NCI-H510A treated with DMSO at 0.1 percent for 48 hours (cell line): Measurements from ENCODE around the gene FARP2.
A peak's percentile ranks its signal among the peaks of the same experiment; 100 is the strongest.
"Not testable (repeated sequence)": the region's sequence is repeated elsewhere in the genome, so short reads cannot be mapped to it uniquely, and the experiment has no call there.

ENCODE experiments used
- DNase-seq: peaks from one replicate; lab custom pipeline; 2025; lab: John Stamatoyannopoulos, UW

The FARP2 gene

GRCh38 chr2:241372361-241372992 lies 16.4 kb downstream of the FARP2 start:
- peak; percentile 33 for DNase-seq

GRCh38 chr2:241373446-241373845 lies 17.4 kb downstream of the FARP2 start:
- DNase-seq = peak; percentile 73

GRCh38 chr2:241373906-241374305 lies 17.8 kb downstream of the FARP2 start:
- not testable (repeated sequence) for DNase-seq

- DNase-seq = no peak
Measured at GRCh38 chr2:241375300-241375699, 19.2 kb downstream of the FARP2 start.

GRCh38 chr2:241376808-241377207 lies 20.7 kb downstream of the FARP2 start:
- no peak for DNase-seq

GRCh38 chr2:241378816-241379215 lies 22.7 kb downstream of the FARP2 start:
- DNase-seq = no peak

- no peak for DNase-seq
Measured at GRCh38 chr2:241379481-241380480, 23.7 kb downstream of the FARP2 start.

- DNase-seq = no peak
Measured at GRCh38 chr2:241381872-241382271, 25.8 kb downstream of the FARP2 start.

- not testable (repeated sequence) for DNase-seq
Measured at GRCh38 chr2:241385450-241385849, 29.4 kb downstream of the FARP2 start.

- no peak for DNase-seq
Measured at GRCh38 chr2:241386519-241386918, 30.4 kb downstream of the FARP2 start.

- DNase-seq = no peak
Measured at GRCh38 chr2:241389697-241390096, 33.6 kb downstream of the FARP2 start.

GRCh38 chr2:241390301-241391206 lies 34.5 kb downstream of the FARP2 start:
- no peak for DNase-seq

GRCh38 chr2:241391892-241392665 lies 36.0 kb downstream of the FARP2 start:
- peak; percentile 35 for DNase-seq

- DNase-seq = not testable (repeated sequence)
Measured at GRCh38 chr2:241392753-241393152, 36.7 kb downstream of the FARP2 start.

- no peak for DNase-seq
Measured at GRCh38 chr2:241393524-241394196, 37.6 kb downstream of the FARP2 start.

- not testable (repeated sequence) for DNase-seq
Measured at GRCh38 chr2:241396809-241397208, 40.7 kb downstream of the FARP2 start.

- DNase-seq = no peak
Measured at GRCh38 chr2:241399941-241400922, 44.1 kb downstream of the FARP2 start.

- DNase-seq = no peak
Measured at GRCh38 chr2:241408849-241409248, 52.8 kb downstream of the FARP2 start.

- no peak for DNase-seq
Measured at GRCh38 chr2:241410739-241411176, 54.7 kb downstream of the FARP2 start.
